Measurements from ENCODE around the gene RTL9.

RTL9 gene

GRCh38 chrX:110407910-110408545 lies 49.4 kb downstream of the RTL9 start:
- DNase-seq, result peak; percentile 21

All from activated CD4-positive, alpha-beta T cell treated with anti-CD3 and anti-CD28 coated beads, Interleukin-2, amount 50 U/mL, for 1 hour (primary cell).